GM12891 (cell line): ENCODE measurements around the gene ZDHHC5.

Experiments
- DNase-seq: peaks from one replicate; pipeline ENCODE4 v3.0.0; 2011; ENCODE audit warnings: low spot score; ENCODE audit not compliant: insufficient read length
- FAIRE-seq: peaks from 2 replicates; lab custom pipeline; 2011; peaks lifted over from hg19 to GRCh38; lab: Jason Lieb, UNC
- PAX5 ChIP-seq: IDR thresholded peaks from 2 replicates; pipeline ENCODE4 v1.6.1; 2011; ENCODE audit warnings: low read length, moderate library complexity, mild to moderate bottlenecking; ENCODE audit not compliant: insufficient read depth, severe bottlenecking
- POLR2A ChIP-seq: IDR thresholded peaks from 2 replicates; pipeline ENCODE4 v1.6.1; 2011; ENCODE audit warnings: low read depth, low read length, control low read depth
- POLR2AphosphoS5 ChIP-seq: IDR thresholded peaks from 2 replicates; pipeline ENCODE4 v1.6.1; 2011; ENCODE audit warnings: low read depth, low read length, control low read depth
- POU2F2 ChIP-seq: IDR thresholded peaks from 2 replicates; pipeline ENCODE4 v1.6.1; 2011; ENCODE audit warnings: low read depth, mild to moderate bottlenecking, control low read depth, low read length, moderate library complexity
- SPI1 ChIP-seq: IDR thresholded peaks from 2 replicates; pipeline ENCODE4 v1.6.1; 2011; ENCODE audit warnings: low read depth, low read length, control low read depth
- TAF1 ChIP-seq: IDR thresholded peaks from 2 replicates; pipeline ENCODE4 v1.6.1; 2011; ENCODE audit warnings: low read depth, low read length, control low read depth

ZDHHC5 gene

GRCh38 chr11:57634311-57634710, 33.6 kb upstream of the ZDHHC5 start:
- no peak for TF ChIP-seq TAF1
- TF ChIP-seq PAX5: no peak
- TF ChIP-seq SPI1: no peak
- no peak for TF ChIP-seq POU2F2
- no peak for TF ChIP-seq POLR2A
- no peak for TF ChIP-seq POLR2AphosphoS5
- no peak for DNase-seq
- no peak for FAIRE-seq

- DNase-seq (no peak), FAIRE-seq (no peak)
- TF ChIP-seq POLR2AphosphoS5 (no peak), TAF1 (no peak), PAX5 (no peak), SPI1 (no peak), POLR2A (no peak), POU2F2 (no peak)
Observed at GRCh38 chr11:57635246-57635645, 32.7 kb upstream of the ZDHHC5 start.

GRCh38 chr11:57637626-57638004, 30.3 kb upstream of the ZDHHC5 start:
- TF ChIP-seq POU2F2 (no peak), TAF1 (no peak), POLR2AphosphoS5 (no peak), SPI1 (no peak), PAX5 (no peak), POLR2A (no peak)
- DNase-seq (no peak), FAIRE-seq (no peak)

GRCh38 chr11:57638005-57638781, 29.7 kb upstream of the ZDHHC5 start:
- TF ChIP-seq PAX5: no peak
- TF ChIP-seq SPI1: no peak
- TF ChIP-seq TAF1: no peak
- TF ChIP-seq POLR2AphosphoS5: no peak
- no peak for TF ChIP-seq POU2F2
- no peak for TF ChIP-seq POLR2A
- FAIRE-seq (no peak), DNase-seq (no peak)

- FAIRE-seq (peak; percentile 91), DNase-seq (no peak)
- TF ChIP-seq TAF1: no peak
- TF ChIP-seq PAX5: no peak
- TF ChIP-seq POU2F2: no peak
- no peak for TF ChIP-seq POLR2AphosphoS5
- no peak for TF ChIP-seq SPI1
- TF ChIP-seq POLR2A: no peak
Observed at GRCh38 chr11:57638811-57639320, 29.0 kb upstream of the ZDHHC5 start.

GRCh38 chr11:57639321-57640067, 28.4 kb upstream of the ZDHHC5 start:
- FAIRE-seq (no peak), DNase-seq (no peak)
- TF ChIP-seq POU2F2 (no peak), SPI1 (no peak), TAF1 (no peak), POLR2A (no peak), PAX5 (no peak), POLR2AphosphoS5 (no peak)

- DNase-seq (no peak), FAIRE-seq (no peak)
Observed at GRCh38 chr11:57640068-57640800, 27.7 kb upstream of the ZDHHC5 start.

GRCh38 chr11:57641011-57641807, 26.7 kb upstream of the ZDHHC5 start:
- FAIRE-seq (peak; percentile 71), DNase-seq (no peak)
- no peak for TF ChIP-seq POU2F2
- no peak for TF ChIP-seq PAX5
- no peak for TF ChIP-seq POLR2A
- no peak for TF ChIP-seq SPI1
- no peak for TF ChIP-seq POLR2AphosphoS5
- no peak for TF ChIP-seq TAF1

More at GRCh38 chr11:57640068-57640800, 27.7 kb upstream of the ZDHHC5 start:
- no peak for TF ChIP-seq POLR2A
- no peak for TF ChIP-seq POU2F2
- no peak for TF ChIP-seq TAF1
- TF ChIP-seq POLR2AphosphoS5: no peak
- no peak for TF ChIP-seq SPI1
- TF ChIP-seq PAX5: no peak

- FAIRE-seq (no peak), DNase-seq (no peak)
- TF ChIP-seq POLR2AphosphoS5: no peak
- no peak for TF ChIP-seq POLR2A
- TF ChIP-seq SPI1: no peak
- no peak for TF ChIP-seq POU2F2
- TF ChIP-seq TAF1: no peak
Observed at GRCh38 chr11:57643802-57644201, 24.1 kb upstream of the ZDHHC5 start.
